Effector memory CD4-positive, alpha-beta T cell (primary cell): ENCODE measurements around the gene EIPR1.
"Not testable (repeated sequence)": the region's sequence is repeated elsewhere in the genome, so short reads cannot be mapped to it uniquely, and the experiment has no call there.

Experiments
- DNase-seq, 3 donors: peaks; one replicate each; pipeline ENCODE4 v3.0.0-alpha.2; 2020
- H3K27ac ChIP-seq: 2 replicates; pipeline ENCODE4 v1.7.0; 2013; ENCODE audit warnings: mild to moderate bottlenecking, low read length, moderate library complexity; ENCODE audit not compliant: insufficient read depth, poor library complexity, severe bottlenecking
- H3K27me3 ChIP-seq: replicated peaks from 2 replicates; pipeline ENCODE4 v1.7.0; 2013; ENCODE audit warnings: mild to moderate bottlenecking, low read length; ENCODE audit not compliant: insufficient read depth, control insufficient read depth, poor library complexity, severe bottlenecking
- H3K36me3 ChIP-seq: 2 replicates; pipeline ENCODE4 v1.7.0; 2013; ENCODE audit warnings: mild to moderate bottlenecking, low read length, moderate library complexity; ENCODE audit not compliant: control insufficient read depth, insufficient read depth
- H3K4me1 ChIP-seq: 2 replicates; pipeline ENCODE4 v1.7.0; 2013; ENCODE audit warnings: low read length, mild to moderate bottlenecking; ENCODE audit not compliant: control insufficient read depth, insufficient read depth, poor library complexity, severe bottlenecking
- H3K4me3 ChIP-seq: 2 replicates; pipeline ENCODE4 v1.7.0; 2013; ENCODE audit warnings: low read length, low read depth, mild to moderate bottlenecking; ENCODE audit not compliant: insufficient read depth, poor library complexity, severe bottlenecking
- H3K9me3 ChIP-seq: 2 replicates; pipeline ENCODE4 v1.7.0; 2013; ENCODE audit warnings: mild to moderate bottlenecking, low read length, moderate library complexity; ENCODE audit not compliant: control insufficient read depth

The EIPR1 gene

DNA sequence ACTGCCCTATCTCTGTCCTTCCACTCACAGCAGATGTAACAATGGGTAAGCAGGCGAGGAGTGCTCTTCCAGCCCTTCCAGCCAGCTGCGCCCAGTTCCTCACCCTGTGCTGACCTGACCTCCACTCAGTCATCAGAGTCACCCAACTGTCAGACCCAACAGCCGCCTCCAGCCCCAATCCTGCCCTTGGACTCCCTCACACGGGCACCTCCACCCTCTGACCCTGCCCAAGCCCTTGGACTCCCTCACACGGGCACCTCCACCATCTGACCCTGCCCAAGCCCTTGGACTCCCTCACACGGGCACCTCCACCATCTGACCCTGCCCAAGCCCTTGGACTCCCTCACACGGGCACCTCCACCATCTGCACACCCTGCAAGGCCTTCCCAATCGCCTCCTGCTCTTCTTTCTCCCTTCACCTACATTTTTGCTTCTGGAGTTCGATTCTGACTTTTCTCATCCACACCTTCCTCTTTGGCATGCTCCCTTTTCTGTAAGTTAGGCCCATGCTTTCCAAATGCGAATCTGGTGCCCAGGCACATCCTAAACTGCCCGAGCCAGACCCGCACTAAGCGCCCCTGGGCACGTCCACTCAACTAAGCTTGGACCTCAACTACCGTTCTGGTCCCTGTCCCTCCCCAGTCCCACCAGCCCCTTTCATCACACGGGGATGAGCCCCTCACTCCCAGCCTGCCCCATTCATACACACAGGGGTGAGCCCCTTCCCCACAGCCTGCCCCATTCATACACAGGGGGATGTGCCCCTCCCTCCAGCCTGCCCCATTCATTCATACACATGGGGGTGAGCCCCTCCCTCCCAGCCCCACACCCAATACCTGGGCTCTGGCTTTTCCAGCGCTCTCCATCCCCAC is 15.9 kb downstream of the EIPR1 start:
- Histone ChIP-seq H3K36me3 (no peaks in the 10 kb centered on the region), H3K27ac (no peak overlapping the region), H3K4me3 (no peak overlapping the region), H3K4me1 (no peaks in the 10 kb centered on the region), H3K27me3 (no peaks in the 10 kb centered on the region), H3K9me3 (no peaks in the 10 kb centered on the region)
- no peak for DNase-seq

DNA sequence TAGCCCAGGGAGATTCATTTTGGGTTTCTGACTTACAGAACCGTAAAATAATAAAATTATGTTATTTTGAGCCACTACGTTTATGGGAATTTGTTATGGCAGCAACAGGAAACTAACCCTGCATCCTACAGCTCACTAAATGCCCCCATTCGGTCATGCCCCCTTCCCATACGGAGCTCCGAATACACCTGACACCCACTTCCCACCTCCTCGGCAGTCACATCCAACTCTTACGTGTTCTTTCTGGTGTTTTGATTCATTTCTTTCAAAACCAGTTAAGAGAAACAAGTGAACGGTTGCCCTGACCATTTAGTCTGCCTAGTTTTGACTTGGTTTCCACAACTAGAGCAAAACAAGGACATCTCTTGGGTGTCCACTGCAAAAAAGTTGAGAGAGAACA is 19.7 kb downstream of the EIPR1 start:
- Histone ChIP-seq H3K4me1 (no peaks in the 10 kb centered on the region), H3K9me3 (no peaks in the 10 kb centered on the region), H3K4me3 (no peak overlapping the region), H3K27ac (no peak overlapping the region), H3K27me3 (no peaks in the 10 kb centered on the region), H3K36me3 (peaks cover 10% of the 10 kb centered on the region)
- DNase-seq: no peak

DNA sequence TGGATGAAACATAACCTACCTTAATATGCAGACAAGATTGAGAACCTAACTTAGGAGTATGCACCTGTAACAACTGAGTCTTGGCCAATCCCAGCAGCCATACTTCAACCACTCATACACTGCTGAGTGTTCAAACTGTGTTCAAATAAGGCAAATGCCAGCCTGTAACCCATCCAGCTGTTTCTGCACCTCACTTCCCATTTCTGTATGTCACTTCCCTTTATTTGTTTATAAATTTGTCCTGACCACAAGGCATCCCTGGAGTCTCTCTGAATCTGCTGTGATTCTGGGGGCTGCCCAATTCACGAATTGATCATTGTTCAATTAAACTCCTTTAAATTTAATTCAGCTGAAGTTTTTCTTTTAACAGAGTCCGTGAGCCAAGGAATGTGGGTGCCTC is 20.2 kb downstream of the EIPR1 start:
- H3K27ac ChIP-seq, H3K9me3 ChIP-seq, DNase-seq, H3K27me3 ChIP-seq, H3K4me1 ChIP-seq, H3K4me3 ChIP-seq: not testable (repeated sequence)
- H3K36me3 ChIP-seq: peaks cover 11% of the 10 kb centered on the region

DNA sequence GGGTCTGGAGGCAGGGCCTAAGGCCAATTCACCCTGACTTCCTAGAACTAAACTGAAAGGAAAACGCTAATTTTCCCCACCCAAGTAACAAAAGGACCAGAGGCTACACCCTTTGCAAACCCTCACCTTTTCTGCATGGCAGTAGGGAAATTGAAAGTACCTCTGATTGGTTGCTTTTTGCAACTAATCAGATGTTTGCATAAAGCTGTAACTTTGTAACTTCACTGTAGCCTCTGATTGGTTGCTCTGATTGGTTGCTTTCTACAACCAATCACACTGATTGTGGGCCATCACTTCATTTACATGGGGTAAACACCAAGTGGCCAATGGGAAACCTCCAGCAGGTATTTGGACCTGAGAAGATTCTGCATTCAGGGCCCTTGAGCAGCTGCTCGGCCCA is 20.8 kb downstream of the EIPR1 start:
- no peak for DNase-seq
- H3K4me3 ChIP-seq: no peak overlapping the region
- H3K36me3 ChIP-seq: peaks cover 11% of the 10 kb centered on the region
- H3K27ac ChIP-seq: no peak overlapping the region
- no peaks in the 10 kb centered on the region for H3K27me3 ChIP-seq
- H3K9me3 ChIP-seq: no peaks in the 10 kb centered on the region
- no peaks in the 10 kb centered on the region for H3K4me1 ChIP-seq

DNA sequence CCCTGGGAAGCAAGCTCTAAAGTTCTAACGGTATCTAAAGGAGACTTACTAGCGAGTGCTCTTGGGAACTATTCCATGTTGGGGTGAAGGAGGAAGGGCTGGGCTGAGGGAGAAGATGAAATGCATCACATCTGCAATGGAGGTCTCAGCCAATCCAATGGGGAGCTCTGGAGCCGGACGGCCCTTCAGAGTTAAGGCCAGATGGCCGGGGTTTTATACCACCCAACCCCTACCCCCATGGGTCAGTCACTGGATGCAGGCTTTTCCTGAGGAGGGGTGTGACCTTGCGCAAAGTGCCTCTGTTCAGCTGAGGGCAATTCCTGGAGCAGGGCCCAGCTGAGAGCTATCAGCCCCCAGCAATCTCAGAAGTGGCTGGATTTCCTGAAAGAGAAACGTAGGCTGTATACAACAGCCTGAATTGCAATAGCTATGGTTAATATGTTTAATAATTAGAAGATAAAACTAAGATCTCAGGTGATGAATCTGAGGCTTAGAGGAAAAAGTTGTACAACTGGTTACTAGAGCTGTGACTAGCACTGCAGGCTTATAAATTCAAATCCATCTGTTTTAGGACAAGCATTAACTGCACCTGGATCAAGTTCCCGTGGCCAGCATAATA is 21.6 kb downstream of the EIPR1 start:
- Histone ChIP-seq H3K36me3 (peaks cover 11% of the 10 kb centered on the region), H3K9me3 (no peaks in the 10 kb centered on the region), H3K4me3 (no peak overlapping the region), H3K4me1 (no peaks in the 10 kb centered on the region), H3K27me3 (no peaks in the 10 kb centered on the region), H3K27ac (no peak overlapping the region)
- DNase-seq: no peak

DNA sequence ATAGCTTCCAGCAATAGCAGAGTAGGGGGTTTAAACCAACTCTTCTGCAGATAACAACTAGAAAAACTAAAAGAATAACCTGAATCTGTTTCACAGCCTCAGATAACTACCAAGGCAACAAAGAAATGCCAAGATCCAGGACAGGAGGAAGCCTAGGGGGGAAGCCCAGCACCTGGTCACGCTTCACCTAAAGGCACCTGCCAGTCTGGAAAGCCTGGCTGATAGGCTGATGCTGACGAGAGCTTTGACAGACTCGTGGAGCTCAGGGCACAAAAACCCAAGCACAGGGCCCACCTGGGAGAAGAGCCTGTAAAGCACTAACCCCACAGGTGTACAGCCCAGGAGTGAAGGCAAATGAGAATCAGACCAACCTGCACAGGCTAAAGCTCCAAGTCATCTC is 22.6 kb downstream of the EIPR1 start:
- no peak overlapping the region for H3K4me3 ChIP-seq
- peaks cover 11% of the 10 kb centered on the region for H3K36me3 ChIP-seq
- no peaks in the 10 kb centered on the region for H3K27me3 ChIP-seq
- no peaks in the 10 kb centered on the region for H3K9me3 ChIP-seq
- no peaks in the 10 kb centered on the region for H3K4me1 ChIP-seq
- no peak overlapping the region for H3K27ac ChIP-seq
- no peak for DNase-seq

DNA sequence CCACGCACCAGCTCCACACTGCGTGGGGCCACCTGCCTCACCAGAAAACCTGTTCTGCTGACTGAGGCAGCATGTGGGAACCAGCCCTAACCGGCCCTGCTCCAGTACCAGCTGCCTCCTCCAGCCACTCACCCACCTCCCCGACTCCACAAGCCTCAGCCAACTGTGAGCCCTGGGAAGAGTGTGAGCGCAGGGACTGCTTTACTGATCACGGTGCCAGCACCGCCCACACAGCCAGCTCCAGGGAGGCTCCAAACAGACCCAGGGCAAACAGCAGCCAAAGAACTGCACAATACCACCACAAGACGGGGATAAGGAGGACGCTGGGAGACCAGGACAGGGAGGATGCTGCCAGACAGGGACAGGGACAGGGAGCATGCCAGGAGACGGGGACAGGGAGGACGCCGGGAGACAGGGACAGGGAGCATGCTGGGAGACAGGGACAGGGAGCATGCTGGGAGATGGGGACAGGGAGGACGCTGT is 28.4 kb downstream of the EIPR1 start:
- Histone ChIP-seq H3K9me3 (no peaks in the 10 kb centered on the region), H3K27ac (no peak overlapping the region), H3K27me3 (no peaks in the 10 kb centered on the region), H3K4me1 (no peaks in the 10 kb centered on the region), H3K36me3 (peaks cover 26% of the 10 kb centered on the region), H3K4me3 (no peak overlapping the region)
- no peak for DNase-seq

DNA sequence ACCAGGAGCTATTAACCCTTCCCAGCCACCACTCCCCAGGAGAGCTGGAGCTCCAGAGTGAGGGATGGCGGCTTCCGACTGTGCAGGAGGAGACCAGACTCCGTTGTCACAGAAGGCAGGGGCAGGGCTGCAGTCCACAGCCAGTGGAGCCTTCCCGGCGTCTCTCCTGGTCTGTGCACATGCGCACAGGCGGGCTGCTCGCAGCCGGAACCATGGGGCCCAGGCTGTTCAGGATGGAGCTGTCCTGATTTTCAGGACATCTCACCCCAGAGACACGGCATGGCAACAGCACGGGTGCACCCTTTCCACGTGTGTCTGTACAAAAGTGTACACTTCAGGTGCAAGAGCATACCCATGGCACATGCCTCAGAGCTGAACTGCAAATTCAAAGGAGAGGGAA is 28.9 kb downstream of the EIPR1 start:
- Histone ChIP-seq H3K9me3 (no peaks in the 10 kb centered on the region), H3K4me1 (no peaks in the 10 kb centered on the region), H3K36me3 (peaks cover 25% of the 10 kb centered on the region), H3K27me3 (no peaks in the 10 kb centered on the region), H3K27ac (no peak overlapping the region), H3K4me3 (no peak overlapping the region)
- DNase-seq: no peak

DNA sequence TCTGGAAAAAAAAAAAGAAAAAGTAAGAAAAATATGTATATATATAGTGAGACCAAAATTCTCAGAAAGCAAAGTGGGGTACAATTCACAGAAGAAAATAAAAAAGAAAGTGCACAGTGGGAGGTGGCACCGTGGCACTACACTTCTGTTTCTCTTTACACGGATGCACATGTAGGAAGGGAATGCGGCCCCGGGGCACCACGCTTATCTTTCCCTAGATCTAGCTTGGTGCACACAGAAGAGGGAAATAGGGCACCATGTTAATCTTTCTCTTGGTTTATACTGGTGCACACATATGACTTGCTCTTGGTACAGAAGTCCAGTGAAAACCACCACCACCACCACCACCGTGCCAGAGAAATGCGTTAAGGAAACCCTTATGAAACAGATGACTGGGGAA is 32.0 kb downstream of the EIPR1 start:
- Histone ChIP-seq H3K9me3 (no peaks in the 10 kb centered on the region), H3K27ac (no peak overlapping the region), H3K4me1 (no peaks in the 10 kb centered on the region), H3K4me3 (no peak overlapping the region), H3K27me3 (no peaks in the 10 kb centered on the region), H3K36me3 (peaks cover 16% of the 10 kb centered on the region)
- no peak for DNase-seq

DNA sequence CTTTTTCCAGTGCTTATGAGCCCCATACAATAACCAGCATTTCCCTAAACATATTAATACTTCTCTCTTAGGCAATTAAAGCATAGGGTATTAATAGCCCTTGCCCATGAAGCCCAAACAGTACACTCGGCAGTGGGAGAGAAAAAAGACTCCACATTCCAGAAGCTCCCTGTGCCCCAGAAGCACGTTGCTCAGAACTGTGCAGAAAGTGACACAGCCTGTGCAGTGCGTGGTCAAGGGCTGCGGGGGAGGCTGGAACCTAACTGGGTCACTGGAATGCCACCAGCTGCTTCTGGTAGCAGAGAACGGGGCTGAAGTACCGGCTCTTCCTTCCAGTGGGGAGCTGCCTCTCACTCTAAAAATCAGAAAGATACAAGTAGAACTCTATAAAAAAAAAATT is 32.7 kb downstream of the EIPR1 start:
- DNase-seq: no peak
- H3K4me1 ChIP-seq: no peaks in the 10 kb centered on the region
- H3K27me3 ChIP-seq: no peaks in the 10 kb centered on the region

More for the DNA sequence above, 32.7 kb downstream of the EIPR1 start:
- H3K9me3 ChIP-seq: no peaks in the 10 kb centered on the region
- no peak overlapping the region for H3K4me3 ChIP-seq
- H3K27ac ChIP-seq: no peak overlapping the region
- peaks cover 16% of the 10 kb centered on the region for H3K36me3 ChIP-seq
